IPS-18c (cell line): ENCODE data around the gene KCNB1.
"Not testable (repeated sequence)": the region's sequence is repeated elsewhere in the genome, so short reads cannot be mapped to it uniquely, and the experiment has no call there.

ENCODE experiments used
- H3K4me3 ChIP-seq: 2 replicates; pipeline ENCODE4 v1.7.0; 2013; ENCODE audit warnings: low read depth, mild to moderate bottlenecking, low read length, moderate library complexity; ENCODE audit not compliant: insufficient read depth
- H3K9me3 ChIP-seq: one replicate; pipeline ENCODE4 v1.6.1; 2013; ENCODE audit warnings: mild to moderate bottlenecking, low read length, moderate library complexity; ENCODE audit not compliant: control insufficient read depth, insufficient read depth

Gene KCNB1

GRCh38 chr20:49411221-49411925, 71.1 kb downstream of the KCNB1 start:
- H3K4me3 ChIP-seq: no peak overlapping the region
- H3K9me3 ChIP-seq: no peaks in the 10 kb centered on the region

- H3K9me3 ChIP-seq, H3K4me3 ChIP-seq: not testable (repeated sequence)
Observed at GRCh38 chr20:49409975-49410621, 72.4 kb downstream of the KCNB1 start.

DNA sequence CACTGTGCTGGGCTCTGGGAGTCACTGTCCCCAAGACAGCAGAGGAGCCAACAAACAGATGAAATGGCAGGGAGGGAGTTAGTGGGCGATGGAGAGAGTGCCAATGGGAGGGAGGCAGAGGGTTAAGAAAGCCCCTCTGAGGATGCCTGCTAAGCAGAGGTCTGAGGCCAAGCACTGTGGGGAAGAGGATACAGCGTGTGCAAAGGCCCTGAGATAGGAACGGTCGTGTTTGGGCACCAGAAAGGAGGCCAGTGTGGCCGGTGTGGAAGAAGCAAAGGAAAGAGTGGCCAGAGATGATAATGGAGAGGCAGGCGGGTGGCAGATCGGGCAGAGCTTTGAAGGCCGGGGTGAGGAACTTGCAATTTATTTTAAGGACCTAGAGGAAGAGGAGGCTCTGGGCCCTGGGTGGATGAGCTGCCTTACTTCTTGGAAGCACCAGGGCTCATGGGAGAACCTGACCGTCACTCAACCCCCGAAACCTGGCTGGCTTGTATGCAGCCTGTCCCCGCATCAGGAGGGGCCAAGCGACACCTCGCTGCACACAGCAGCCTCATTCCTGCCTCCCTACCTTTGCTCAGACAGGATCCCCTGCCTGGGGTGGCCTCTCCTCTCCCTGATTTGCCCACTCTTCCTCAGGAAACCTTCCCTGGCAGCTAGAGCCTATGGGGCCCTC, 73.0 kb downstream of the KCNB1 start:
- Histone ChIP-seq H3K4me3 (no peak overlapping the region), H3K9me3 (no peaks in the 10 kb centered on the region)

- H3K4me3 ChIP-seq: no peak overlapping the region
Observed at GRCh38 chr20:49408509-49409104, 73.9 kb downstream of the KCNB1 start.

GRCh38 chr20:49406666-49407065, 75.8 kb downstream of the KCNB1 start:
- no peak overlapping the region for H3K4me3 ChIP-seq
- no peaks in the 10 kb centered on the region for H3K9me3 ChIP-seq

More at GRCh38 chr20:49408509-49409104, 73.9 kb downstream of the KCNB1 start:
- H3K9me3 ChIP-seq: no peaks in the 10 kb centered on the region

GRCh38 chr20:49405696-49406095, 76.8 kb downstream of the KCNB1 start:
- H3K9me3 ChIP-seq: no peaks in the 10 kb centered on the region
- H3K4me3 ChIP-seq: no peak overlapping the region

DNA sequence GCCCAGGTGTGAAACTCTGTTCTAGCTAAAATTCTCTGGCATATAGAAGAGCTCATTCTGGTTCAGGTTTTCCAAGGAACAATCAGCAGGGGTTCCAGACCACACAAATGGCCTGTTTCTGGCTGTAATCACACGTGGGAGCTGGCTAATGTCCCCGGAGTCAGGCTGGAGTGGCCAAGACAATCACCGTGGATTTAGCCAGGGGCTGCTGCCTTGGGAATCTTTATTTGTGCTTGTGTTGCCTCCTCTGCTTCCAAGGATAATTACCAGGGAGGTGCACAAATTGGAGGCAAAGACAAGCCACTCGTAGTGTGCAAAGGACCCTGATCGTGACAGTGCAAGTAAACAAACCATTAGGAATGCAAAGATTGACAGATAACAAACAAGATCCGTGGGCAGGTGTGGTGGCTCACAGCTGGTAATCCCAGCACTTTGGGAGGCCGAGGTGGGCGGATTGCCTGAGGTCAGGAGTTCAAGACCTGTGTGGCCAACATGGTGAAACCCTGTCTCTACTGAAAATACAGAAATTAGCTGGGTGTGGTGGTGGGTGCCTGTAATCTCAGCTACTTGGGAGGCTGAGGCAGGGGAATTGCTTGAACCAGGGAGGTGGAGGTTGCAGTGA, 77.3 kb downstream of the KCNB1 start:
- H3K9me3 ChIP-seq: no peaks in the 10 kb centered on the region
- no peak overlapping the region for H3K4me3 ChIP-seq

DNA sequence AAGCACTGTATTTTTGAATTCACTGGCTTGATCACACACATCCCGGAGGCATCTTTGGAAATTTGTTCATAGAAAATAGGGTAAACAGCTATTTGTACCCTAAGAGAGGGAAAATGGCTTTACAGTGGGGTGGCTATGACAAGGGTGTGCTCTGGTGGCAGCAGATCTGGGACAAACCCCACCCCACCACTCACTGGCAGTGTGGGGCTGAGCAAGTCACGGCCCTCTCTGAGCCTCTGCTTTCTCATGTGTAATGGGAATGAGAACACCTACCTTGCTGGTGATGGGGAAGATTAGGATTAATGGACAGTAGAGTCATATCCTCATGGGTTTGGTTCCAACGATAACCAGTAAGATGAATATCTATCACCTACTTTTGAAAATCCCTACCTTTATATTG, 78.0 kb downstream of the KCNB1 start:
- H3K4me3 ChIP-seq: no peak overlapping the region
- no peaks in the 10 kb centered on the region for H3K9me3 ChIP-seq

GRCh38 chr20:49403911-49404310, 78.6 kb downstream of the KCNB1 start:
- H3K9me3 ChIP-seq: no peaks in the 10 kb centered on the region

GRCh38 chr20:49403012-49403411, 79.5 kb downstream of the KCNB1 start:
- Histone ChIP-seq H3K4me3 (no peak overlapping the region), H3K9me3 (no peaks in the 10 kb centered on the region)

More at GRCh38 chr20:49403911-49404310, 78.6 kb downstream of the KCNB1 start:
- no peak overlapping the region for H3K4me3 ChIP-seq

GRCh38 chr20:49400904-49401303, 81.6 kb downstream of the KCNB1 start:
- H3K9me3 ChIP-seq: peaks cover under 1% of the 10 kb centered on the region
- H3K4me3 ChIP-seq: no peak overlapping the region

GRCh38 chr20:49400410-49400809, 82.1 kb downstream of the KCNB1 start:
- Histone ChIP-seq H3K4me3 (no peak overlapping the region), H3K9me3 (peaks cover 4% of the 10 kb centered on the region)

DNA sequence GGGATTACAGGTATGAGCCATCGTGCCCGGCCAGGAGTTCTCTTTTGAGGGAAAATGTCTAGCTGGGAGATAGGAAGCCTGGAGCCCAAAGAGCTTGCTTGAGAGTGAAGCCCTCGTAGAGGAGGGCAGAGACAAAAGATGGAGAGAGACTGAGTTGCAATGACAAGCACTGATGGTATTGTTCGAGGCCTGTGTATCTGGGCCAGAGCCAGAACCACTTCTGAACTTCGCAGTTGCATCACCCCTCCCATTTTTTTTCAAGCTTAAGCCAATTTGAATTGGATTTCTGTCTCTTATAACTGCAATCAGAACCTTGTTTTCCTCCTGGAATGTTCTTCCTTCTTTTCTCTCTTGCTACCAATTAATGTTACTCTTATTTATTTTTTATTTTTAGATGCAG, 83.1 kb downstream of the KCNB1 start:
- H3K4me3 ChIP-seq: no peak overlapping the region
- H3K9me3 ChIP-seq: peaks cover 4% of the 10 kb centered on the region

- Histone ChIP-seq H3K4me3 (no peak overlapping the region), H3K9me3 (peaks cover 4% of the 10 kb centered on the region)
Observed at GRCh38 chr20:49398401-49399144, 83.9 kb downstream of the KCNB1 start.

DNA sequence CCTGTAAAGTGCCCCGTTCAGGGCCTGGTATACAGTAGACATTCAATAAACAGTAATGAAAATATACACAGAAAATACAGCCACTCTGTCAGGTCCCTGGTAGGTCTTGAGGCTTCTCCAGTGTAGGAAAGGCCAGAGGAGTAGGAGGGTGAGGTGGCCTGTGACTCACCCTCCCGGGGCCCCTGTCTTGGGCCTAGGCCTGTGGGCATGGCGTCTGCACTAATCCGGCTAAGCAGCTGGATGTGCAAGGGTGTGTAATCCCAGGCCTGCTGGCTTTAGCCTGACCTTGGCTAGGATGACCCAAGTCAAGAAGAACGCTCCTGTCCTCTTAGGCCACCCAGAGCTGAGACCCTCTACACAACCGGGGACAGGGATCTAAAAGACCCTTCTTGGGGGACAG, 84.9 kb downstream of the KCNB1 start:
- Histone ChIP-seq H3K4me3 (no peak overlapping the region), H3K9me3 (peaks cover 4% of the 10 kb centered on the region)

GRCh38 chr20:49396230-49396629, 86.2 kb downstream of the KCNB1 start:
- Histone ChIP-seq H3K9me3 (peaks cover 4% of the 10 kb centered on the region), H3K4me3 (no peak overlapping the region)

DNA sequence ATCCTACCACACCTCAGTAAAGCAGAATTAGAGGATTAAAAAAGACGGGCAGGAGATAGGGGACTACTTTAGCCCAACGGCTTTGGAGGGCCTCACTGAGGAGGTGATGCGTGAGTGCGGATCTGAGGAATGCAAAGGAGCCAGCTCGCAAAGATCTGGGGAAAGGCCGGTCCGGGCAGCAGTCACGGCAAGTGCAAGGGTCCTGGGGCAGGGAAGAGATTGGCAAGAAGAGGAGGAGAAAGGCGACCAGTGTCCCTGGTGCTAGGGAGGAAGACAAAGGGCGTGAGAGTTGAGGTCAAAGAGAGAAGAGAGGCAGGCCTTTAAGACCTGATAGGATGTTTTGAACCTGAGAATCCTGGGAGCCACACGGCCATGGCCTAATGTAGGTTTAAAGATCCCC, 86.8 kb downstream of the KCNB1 start:
- H3K9me3 ChIP-seq: peaks cover 4% of the 10 kb centered on the region
- no peak overlapping the region for H3K4me3 ChIP-seq
